Measurements from ENCODE around the gene MIA.
A peak's percentile ranks its signal among the peaks of the same experiment; 100 is the strongest.

MIA gene

DNA sequence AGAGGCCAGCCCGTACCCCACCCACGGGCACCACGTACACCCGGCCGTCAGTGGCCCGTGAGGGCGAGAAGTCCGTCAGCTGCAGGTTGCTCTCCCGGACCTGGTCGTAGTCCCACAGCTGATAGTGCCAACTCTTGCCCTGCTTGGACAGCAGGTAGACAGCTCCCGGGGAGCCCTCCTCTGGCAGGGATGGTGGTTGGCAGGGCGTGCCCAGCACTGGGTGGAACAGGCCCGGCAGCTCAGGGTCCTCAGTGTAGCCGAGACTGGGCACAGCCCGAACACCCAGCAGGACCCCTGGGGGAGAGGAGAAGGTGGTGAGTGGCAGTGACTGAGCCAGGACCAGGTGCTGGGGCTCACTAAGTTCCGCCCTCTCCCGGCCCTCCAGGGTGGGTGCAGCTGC lies 32.8 kb upstream of the MIA start:
- CTCF ChIA-PET, result interaction anchor here (1.1 kb wide), 1 partner anchor 45 kb away, joined by 7 read pairs; no protein-coding TSS in a partner anchor
- TF ChIP-seq, protein P1, sequence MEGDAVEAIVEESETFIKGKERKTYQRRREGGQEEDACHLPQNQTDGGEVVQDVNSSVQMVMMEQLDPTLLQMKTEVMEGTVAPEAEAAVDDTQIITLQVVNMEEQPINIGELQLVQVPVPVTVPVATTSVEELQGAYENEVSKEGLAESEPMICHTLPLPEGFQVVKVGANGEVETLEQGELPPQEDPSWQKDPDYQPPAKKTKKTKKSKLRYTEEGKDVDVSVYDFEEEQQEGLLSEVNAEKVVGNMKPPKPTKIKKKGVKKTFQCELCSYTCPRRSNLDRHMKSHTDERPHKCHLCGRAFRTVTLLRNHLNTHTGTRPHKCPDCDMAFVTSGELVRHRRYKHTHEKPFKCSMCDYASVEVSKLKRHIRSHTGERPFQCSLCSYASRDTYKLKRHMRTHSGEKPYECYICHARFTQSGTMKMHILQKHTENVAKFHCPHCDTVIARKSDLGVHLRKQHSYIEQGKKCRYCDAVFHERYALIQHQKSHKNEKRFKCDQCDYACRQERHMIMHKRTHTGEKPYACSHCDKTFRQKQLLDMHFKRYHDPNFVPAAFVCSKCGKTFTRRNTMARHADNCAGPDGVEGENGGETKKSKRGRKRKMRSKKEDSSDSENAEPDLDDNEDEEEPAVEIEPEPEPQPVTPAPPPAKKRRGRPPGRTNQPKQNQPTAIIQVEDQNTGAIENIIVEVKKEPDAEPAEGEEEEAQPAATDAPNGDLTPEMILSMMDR (conservative IDR thresholded peaks at IDR 0.05; ENCODE audit: low read depth), result no peak
- POLR2A ChIA-PET (ENCODE audit: low non-redundant PET), result interaction anchor here (0.9 kb wide), 1 partner anchor 8 kb away, joined by 3 read pairs; the partner anchor contains the start of gene ACTMAP
- DNase-seq (ENCODE audit: low spot score), result no peak
- peak overlapping the region; percentile 69 for H3K27ac ChIP-seq

DNA sequence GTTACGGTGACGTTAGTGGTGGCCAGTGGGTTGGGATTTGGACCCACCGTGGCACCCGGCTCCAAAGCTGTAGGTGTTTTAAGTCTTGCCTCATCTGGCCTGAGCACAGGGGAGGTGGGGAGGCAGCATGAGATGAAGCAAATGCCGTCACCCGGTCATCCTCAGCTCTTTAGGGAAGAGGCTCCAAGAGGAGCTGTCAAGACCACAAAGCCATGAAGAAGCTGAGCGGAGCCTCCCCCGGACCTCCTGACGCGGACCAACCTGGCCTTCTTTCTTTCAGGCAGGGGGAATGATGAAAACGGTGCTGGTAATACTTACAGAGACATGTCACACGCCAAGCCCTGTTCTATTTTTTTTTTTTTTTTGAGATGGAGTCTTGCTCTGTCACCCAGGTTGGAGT lies 32.4 kb upstream of the MIA start:
- POLR2A ChIA-PET (ENCODE audit: low non-redundant PET), result no interaction called here

DNA sequence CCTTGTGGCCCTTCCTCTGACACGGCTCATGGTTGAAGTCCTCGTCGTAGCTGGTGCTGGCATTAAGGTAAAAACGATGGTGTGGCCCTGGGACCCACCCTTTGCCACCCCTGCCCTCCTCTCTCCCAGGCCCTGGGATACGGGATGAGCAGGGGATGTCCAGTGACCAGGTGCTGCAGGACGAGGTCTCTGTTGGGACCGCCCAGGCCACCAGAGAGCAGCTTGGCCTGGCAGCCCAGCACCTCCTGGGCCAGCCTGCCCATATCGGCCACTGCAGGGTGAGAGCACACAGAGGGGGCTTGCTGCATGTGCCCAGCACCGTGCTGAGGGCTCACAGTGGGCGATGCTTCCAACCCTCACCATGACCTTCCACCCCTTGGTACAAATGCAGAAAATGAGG lies 31.4 kb upstream of the MIA start:
- CTCF ChIA-PET, result interaction anchor here (0.6 kb wide), 2 partner anchors 77 to 412 kb away, joined by 3 read pairs; no protein-coding TSS in a partner anchor
- POLR2A ChIA-PET (ENCODE audit: low non-redundant PET), result interaction anchor here (0.9 kb wide), 1 partner anchor 12 kb away, joined by 3 read pairs; no protein-coding TSS in a partner anchor
- TF ChIP-seq, protein P1 (conservative IDR thresholded peaks at IDR 0.05; ENCODE audit: low read depth), result no peak
- H3K27ac ChIP-seq, result peak overlapping the region; percentile 69
- DNase-seq (ENCODE audit: low spot score), result no peak

More for the DNA sequence above, 32.4 kb upstream of the MIA start:
- CTCF ChIA-PET, result interaction anchor here (1.1 kb wide), 1 partner anchor 45 kb away, joined by 7 read pairs; no protein-coding TSS in a partner anchor
- no peak for DNase-seq (ENCODE audit: low spot score)
- TF ChIP-seq, protein P1 (conservative IDR thresholded peaks at IDR 0.05; ENCODE audit: low read depth), result no peak
- H3K27ac ChIP-seq, result peak overlapping the region; percentile 69

GRCh38 chr19:40744554-40745401 lies 30.5 kb upstream of the MIA start:
- TF ChIP-seq, protein P1 (conservative IDR thresholded peaks at IDR 0.05; ENCODE audit: low read depth), result no peak
- CTCF ChIA-PET, result interaction anchor here (1.4 kb wide), 1 partner anchor 75 kb away, joined by 3 read pairs; no protein-coding TSS in a partner anchor
- peak overlapping the region; percentile 69 for H3K27ac ChIP-seq

DNA sequence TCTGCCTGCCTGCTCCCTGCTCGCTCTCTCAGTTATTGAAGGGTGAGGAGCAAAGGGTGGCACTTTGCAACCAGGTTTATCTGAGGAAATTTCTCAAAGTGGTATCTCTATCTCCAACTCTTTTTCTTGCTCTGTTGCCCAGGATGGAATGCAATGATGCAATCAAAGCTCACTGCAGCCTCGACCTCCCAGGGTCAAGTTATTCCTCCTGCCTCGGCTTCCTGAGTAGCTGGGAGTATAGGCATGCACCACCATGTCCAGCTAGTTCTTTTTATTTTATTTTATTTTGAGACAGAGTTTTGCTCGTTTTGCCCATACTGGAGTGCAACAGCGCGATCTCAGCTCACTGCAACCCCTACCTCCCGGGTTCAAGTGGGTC lies 29.9 kb upstream of the MIA start:
- DNase-seq (ENCODE audit: low spot score), result no peak

More at GRCh38 chr19:40744554-40745401, 30.5 kb upstream of the MIA start:
- POLR2A ChIA-PET (ENCODE audit: low non-redundant PET), result interaction anchor here (0.9 kb wide), 1 partner anchor 12 kb away, joined by 3 read pairs; no protein-coding TSS in a partner anchor
- DNase-seq (ENCODE audit: low spot score), result no peak

GRCh38 chr19:40747536-40747935 lies 27.8 kb upstream of the MIA start:
- no peak overlapping the region for H3K27ac ChIP-seq
- ChIA-PET POLR2A (ENCODE audit: low non-redundant PET) (no interaction called here), CTCF (no interaction called here)
- TF ChIP-seq, protein P1 (conservative IDR thresholded peaks at IDR 0.05; ENCODE audit: low read depth), result no peak
- no peak for DNase-seq (ENCODE audit: low spot score)

More for the DNA sequence above, 29.9 kb upstream of the MIA start:
- ChIA-PET POLR2A (ENCODE audit: low non-redundant PET) (no interaction called here), CTCF (interaction anchor here (1.4 kb wide), 1 partner anchor 74 kb away, joined by 3 read pairs; no protein-coding TSS in a partner anchor)
- TF ChIP-seq, protein P1 (conservative IDR thresholded peaks at IDR 0.05; ENCODE audit: low read depth), result no peak
- H3K27ac ChIP-seq, result peak overlapping the region; percentile 69

All from RWPE1 (cell line).